Measurements from ENCODE around the gene MED13. TPM values are rescaled to one million over a fixed set of nuclear protein-coding genes. Genes with fewer than 3 reads are reported as not detected.

The MED13 gene
- total RNA-seq, 4 donors from 2014 or later = 58.8 to 129 (median 75.9) TPM

- H3K27me3 ChIP-seq = no peaks in the 10 kb centered on the region
Observed at GRCh38 chr17:61981323-61981722, 83.8 kb downstream of the MED13 start.

DNA sequence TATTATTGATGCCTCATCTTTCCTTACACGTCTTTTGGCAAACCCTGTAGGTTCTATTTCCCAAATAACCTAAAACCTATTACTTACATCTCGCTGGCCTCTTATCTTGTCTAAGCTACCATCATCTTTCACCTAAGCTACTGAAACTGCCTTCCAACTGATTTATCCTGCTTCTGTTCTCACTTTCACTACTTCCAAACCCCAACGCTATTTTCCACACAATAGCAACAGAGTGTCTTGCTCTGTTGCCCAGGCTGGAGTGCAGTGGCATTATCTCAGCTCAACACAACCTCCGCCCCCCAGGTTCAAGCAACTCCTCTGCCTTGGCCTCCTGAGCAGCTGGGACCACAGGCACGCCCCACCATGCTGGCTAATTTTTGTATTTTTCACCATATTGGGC is 84.5 kb downstream of the MED13 start:
- 93% methylated on average over 5 of the region's 5 CpGs for WGBS
- peaks cover 81% of the 10 kb centered on the region for H3K36me3 ChIP-seq
- TF ChIP-seq CTCF (IDR thresholded peaks at IDR 0.05) = no peak
- TF ChIP-seq POLR2A (IDR thresholded peaks at IDR 0.05) = no peak
- TF ChIP-seq POLR2AphosphoS5 (IDR thresholded peaks at IDR 0.05) = no peak
- TF ChIP-seq EP300 (IDR thresholded peaks at IDR 0.05) = no peak
- no peaks in the 10 kb centered on the region for H3K9me3 ChIP-seq
- no peaks in the 10 kb centered on the region for H3K4me1 ChIP-seq
- H3K27ac ChIP-seq = no peak overlapping the region
- H3K27me3 ChIP-seq = no peaks in the 10 kb centered on the region
- H3K4me3 ChIP-seq = no peak overlapping the region
- DNase-seq (ENCODE audit: low spot score in 2 of 2) = no peak

More at GRCh38 chr17:61981323-61981722, 83.8 kb downstream of the MED13 start:
- no peaks in the 10 kb centered on the region for H3K9me3 ChIP-seq
- TF ChIP-seq EP300 (IDR thresholded peaks at IDR 0.05) = no peak
- TF ChIP-seq POLR2A (IDR thresholded peaks at IDR 0.05) = no peak
- TF ChIP-seq CTCF (IDR thresholded peaks at IDR 0.05) = no peak
- TF ChIP-seq POLR2AphosphoS5 (IDR thresholded peaks at IDR 0.05) = no peak
- no peak overlapping the region for H3K4me3 ChIP-seq
- no peaks in the 10 kb centered on the region for H3K4me1 ChIP-seq
- no peak for DNase-seq (ENCODE audit: low spot score in 2 of 2)
- H3K36me3 ChIP-seq = peaks cover 87% of the 10 kb centered on the region
- H3K27ac ChIP-seq = no peak overlapping the region

- peaks cover 63% of the 10 kb centered on the region for H3K36me3 ChIP-seq
- no peaks in the 10 kb centered on the region for H3K9me3 ChIP-seq
- DNase-seq (ENCODE audit: low spot score in 2 of 2) = no peak
- TF ChIP-seq POLR2AphosphoS5 (IDR thresholded peaks at IDR 0.05) (no peak), EP300 (IDR thresholded peaks at IDR 0.05) (no peak), POLR2A (IDR thresholded peaks at IDR 0.05) (no peak), CTCF (IDR thresholded peaks at IDR 0.05) (no peak)
- H3K27me3 ChIP-seq = no peaks in the 10 kb centered on the region
- WGBS = 94% methylated on average over 7 of the region's 7 CpGs
- no peak overlapping the region for H3K4me3 ChIP-seq
- no peak overlapping the region for H3K27ac ChIP-seq
- H3K4me1 ChIP-seq = no peaks in the 10 kb centered on the region
Observed at GRCh38 chr17:61974115-61974514, 91.0 kb downstream of the MED13 start.

DNA sequence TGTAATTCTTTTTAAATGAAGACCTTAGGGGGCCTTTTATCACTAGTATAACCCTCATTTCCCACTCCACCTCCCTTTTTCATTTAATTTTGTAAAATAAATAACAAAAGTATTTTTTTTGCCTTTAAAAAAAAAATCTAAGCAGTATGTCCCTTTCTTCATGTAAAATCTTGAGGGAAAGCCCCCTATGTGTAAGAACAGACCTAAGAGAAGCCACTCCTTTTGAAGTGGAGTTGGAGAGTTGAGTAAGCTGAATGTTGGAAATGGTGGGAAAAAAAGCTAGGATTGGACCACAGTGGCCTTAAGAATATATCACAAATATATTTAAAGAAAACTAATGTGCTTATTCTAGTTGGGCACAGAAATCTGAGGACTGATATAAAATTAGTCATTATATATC is 92.8 kb downstream of the MED13 start:
- Histone ChIP-seq H3K9me3 (no peaks in the 10 kb centered on the region), H3K27ac (no peak overlapping the region), H3K27me3 (no peaks in the 10 kb centered on the region), H3K36me3 (peaks cover 65% of the 10 kb centered on the region), H3K4me1 (no peaks in the 10 kb centered on the region), H3K4me3 (no peak overlapping the region)
- TF ChIP-seq POLR2A (IDR thresholded peaks at IDR 0.05) = no peak
- no peak for TF ChIP-seq EP300 (IDR thresholded peaks at IDR 0.05)
- no peak for TF ChIP-seq CTCF (IDR thresholded peaks at IDR 0.05)
- no peak for TF ChIP-seq POLR2AphosphoS5 (IDR thresholded peaks at IDR 0.05)
- no peak for DNase-seq (ENCODE audit: low spot score in 2 of 2)

DNA sequence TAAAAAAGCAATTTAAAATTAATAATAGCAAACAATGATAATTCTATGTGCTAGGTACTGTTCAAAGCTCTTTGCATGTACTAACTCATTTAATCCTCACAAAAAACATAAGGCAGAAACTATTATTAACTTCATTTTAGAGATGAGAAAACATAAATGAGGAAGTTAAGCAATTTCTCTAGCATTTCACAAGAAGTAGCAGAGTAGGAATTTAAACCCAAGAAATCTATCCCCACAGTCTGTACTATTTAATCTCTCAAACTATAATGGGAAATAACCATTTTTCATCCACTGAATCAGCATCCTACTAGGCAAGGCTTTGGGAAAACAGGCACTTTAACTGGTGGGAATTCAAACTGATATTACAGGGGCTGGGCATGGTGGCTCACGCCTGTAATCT is 95.0 kb downstream of the MED13 start:
- H3K36me3 ChIP-seq = peaks cover 73% of the 10 kb centered on the region

More for the DNA sequence above, 95.0 kb downstream of the MED13 start:
- H3K4me1 ChIP-seq = no peaks in the 10 kb centered on the region
- no peak for DNase-seq (ENCODE audit: low spot score in 2 of 2)
- H3K4me3 ChIP-seq = no peak overlapping the region
- TF ChIP-seq CTCF (IDR thresholded peaks at IDR 0.05) = no peak
- TF ChIP-seq POLR2AphosphoS5 (IDR thresholded peaks at IDR 0.05) = no peak
- TF ChIP-seq POLR2A (IDR thresholded peaks at IDR 0.05) = no peak
- TF ChIP-seq EP300 (IDR thresholded peaks at IDR 0.05) = no peak
- WGBS = 92% methylated on average over 1 of the region's 1 CpG
- H3K9me3 ChIP-seq = no peaks in the 10 kb centered on the region
- H3K27me3 ChIP-seq = no peaks in the 10 kb centered on the region
- H3K27ac ChIP-seq = no peak overlapping the region
